Activated B cell treated with CpG ODN at 0.5 μM for 24 hours (primary cell): Measurements from ENCODE around the gene SIRT4. TPM values are rescaled to one million over a fixed set of nuclear protein-coding genes. Genes with fewer than 3 reads are reported as not detected.

Source experiments
- ATAC-seq: fragments of 200-7000 bp; cut with Tn5 transposase; one replicate; pipeline ENCODE4 v1.10.0; 2021; ENCODE audit warnings: low read depth, mild to moderate bottlenecking, moderate library complexity
- CTCF ChIA-PET: fragments of 350-600 bp; sonication (Branson Sonifier 250); formaldehyde crosslinking; loops from one replicate; lab custom pipeline; 2021; ENCODE audit warnings: antibody characterized with exemption; lab: Charles Lee
- POLR2A ChIA-PET: fragments of 350-600 bp; sonication (Branson Sonifier 250); formaldehyde crosslinking; loops from one replicate; lab custom pipeline; 2021; ENCODE audit warnings: antibody characterized with exemption; lab: Charles Lee
- DNase-seq: peaks from one replicate; pipeline ENCODE4 v3.0.0; 2022
- H3K27ac Mint-ChIP-seq: one replicate; pipeline ENCODE4 v1.8.0; 2020; ENCODE audit warnings: mixed read lengths
- H3K27me3 Mint-ChIP-seq: one replicate; pipeline ENCODE4 v1.8.0; 2021; ENCODE audit warnings: mixed read lengths
- H3K36me3 Mint-ChIP-seq: one replicate; pipeline ENCODE4 v1.8.0; 2021; ENCODE audit warnings: low read depth, mixed read lengths
- H3K4me1 Mint-ChIP-seq: one replicate; pipeline ENCODE4 v1.8.0; 2021; ENCODE audit warnings: mixed read lengths
- H3K4me3 Mint-ChIP-seq: one replicate; pipeline ENCODE4 v1.8.0; 2020; ENCODE audit warnings: mild to moderate bottlenecking, mixed read lengths
- H3K9me3 Mint-ChIP-seq: one replicate; pipeline ENCODE4 v1.8.0; 2020; ENCODE audit warnings: mixed read lengths
- CTCF ChIP-seq: fragments of 200-600 bp; IDR thresholded peaks from one replicate; pipeline ENCODE4 v1.8.0; 2022; ENCODE audit warnings: antibody characterized with exemption, mild to moderate bottlenecking
- intact Hi-C: fragments of 100-400 bp; cut with micrococcal nuclease; formaldehyde crosslinking; loops from one replicate; pipeline ENCODE4 v1.15.1; 2024
- total RNA-seq: library from RNA; stranded (reverse); gene quantifications from 2 replicates; pipeline ENCODE4 v1.2.3, GENCODE V29; 2022

The SIRT4 gene
- total RNA-seq, 1 donor from 2014 or later = 1.6 TPM

- POLR2A ChIA-PET = interaction anchor here (0.6 kb wide), 1 partner anchor 48 kb away, joined by 4 read pairs; no protein-coding TSS in a partner anchor
- peaks cover 13% of the 10 kb centered on the region for H3K4me1 Mint-ChIP-seq
- ATAC-seq = no peak
- CTCF ChIA-PET = interaction anchor here (2.4 kb wide), 1 partner anchor 59 kb away, joined by 10 read pairs; no protein-coding TSS in a partner anchor
- no peak overlapping the region for H3K27ac Mint-ChIP-seq
- intact Hi-C loops = no loop called here
- no peaks in the 10 kb centered on the region for H3K9me3 Mint-ChIP-seq
- H3K4me3 Mint-ChIP-seq = no peak overlapping the region
- H3K36me3 Mint-ChIP-seq = no peaks in the 10 kb centered on the region
- TF ChIP-seq CTCF = no peak
- H3K27me3 Mint-ChIP-seq = no peaks in the 10 kb centered on the region
- no peak for DNase-seq
These were observed 14.6 kb upstream of the SIRT4 start for GRCh38 chr12:120287491-120287890.

DNA sequence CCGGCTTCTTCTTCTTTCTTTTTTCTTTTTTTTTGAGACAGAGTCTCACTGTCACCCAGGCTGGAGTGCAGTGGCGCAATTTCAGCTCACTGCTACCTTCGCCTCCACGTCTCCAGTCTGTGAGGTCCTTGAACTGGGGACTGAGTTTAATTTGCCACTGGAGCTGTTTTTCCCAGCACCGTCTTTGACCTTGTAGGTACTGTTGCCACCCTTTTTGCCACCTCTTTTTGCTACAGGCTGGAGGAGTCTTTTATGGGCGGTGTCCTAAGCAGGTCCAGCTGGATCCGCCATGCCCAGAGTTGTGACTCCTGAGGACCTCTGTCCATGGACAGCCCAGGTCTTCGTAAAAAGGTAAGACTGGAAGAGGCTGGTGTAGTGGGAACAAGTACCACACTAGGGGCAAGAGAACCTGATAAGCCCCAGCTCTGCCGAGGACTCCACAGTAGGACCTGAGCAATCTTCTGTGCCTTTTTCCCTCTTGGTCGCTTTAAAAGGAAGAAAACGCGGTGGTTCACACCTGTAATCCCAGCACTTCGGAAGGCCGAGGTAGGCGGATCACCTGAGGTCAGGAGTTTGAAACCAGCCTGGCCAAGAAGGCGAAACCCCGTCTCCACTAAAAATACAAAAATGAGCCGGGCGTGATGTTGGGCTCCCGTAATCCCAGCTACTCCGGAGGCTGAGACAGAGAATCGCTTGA lies 11.4 kb upstream of the SIRT4 start:
- H3K27ac Mint-ChIP-seq = no peak overlapping the region
- H3K4me1 Mint-ChIP-seq = peaks cover 13% of the 10 kb centered on the region
- H3K36me3 Mint-ChIP-seq = no peaks in the 10 kb centered on the region
- POLR2A ChIA-PET = interaction anchor here (0.5 to 5.6 kb wide), 59 partner anchors 7 to 1737 kb away, joined by 3 to 273 read pairs (median 7); partner anchors contain the start of genes BICDL1, COQ5, COX6A1 and DYNLL1
- intact Hi-C loops = loop anchor here (1.0 to 5.0 kb wide), 7 partner anchors 62 to 1512 kb away; partner anchors contain the start of genes BICDL1, COX6A1, RAB35 and RPLP0
- H3K27me3 Mint-ChIP-seq = no peaks in the 10 kb centered on the region
- DNase-seq = peak; percentile 26
- no peak for TF ChIP-seq CTCF
- H3K4me3 Mint-ChIP-seq = peak overlapping the region; percentile 49
- CTCF ChIA-PET = interaction anchor here (1.2 to 3.7 kb wide), 6 partner anchors 11 to 63 kb away, joined by 3 to 26 read pairs (median 5); partner anchors contain the start of genes PXN and SIRT4
- H3K9me3 Mint-ChIP-seq = no peaks in the 10 kb centered on the region
- no peak for ATAC-seq

DNA sequence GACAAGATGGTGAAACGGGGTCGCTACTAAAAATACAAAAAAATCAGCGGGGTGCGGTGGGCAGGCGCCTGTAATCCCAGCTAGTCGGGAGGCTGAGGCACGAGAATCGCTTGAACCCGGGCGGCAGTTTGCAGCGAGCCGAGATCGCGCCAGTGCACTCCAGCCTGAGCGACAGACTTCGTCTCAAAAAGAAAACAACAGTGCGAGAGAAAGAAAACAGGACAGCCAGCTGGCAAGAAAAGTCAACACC lies 9.8 kb upstream of the SIRT4 start:
- peaks cover 13% of the 10 kb centered on the region for H3K4me1 Mint-ChIP-seq
- H3K9me3 Mint-ChIP-seq = no peaks in the 10 kb centered on the region
- TF ChIP-seq CTCF = no peak
- H3K27me3 Mint-ChIP-seq = no peaks in the 10 kb centered on the region
- intact Hi-C loops = loop anchor here (5.0 kb wide), 5 partner anchors 145 to 1510 kb away; partner anchors contain the start of genes BICDL1, COX6A1, RAB35 and SETD1B
- no peaks in the 10 kb centered on the region for H3K36me3 Mint-ChIP-seq
- no peak for DNase-seq
- peak; percentile 2 for ATAC-seq
- ChIA-PET CTCF (interaction anchor here (1.8 to 3.7 kb wide), 2 partner anchors 25 to 65 kb away, joined by 7 to 26 read pairs; no protein-coding TSS in a partner anchor), POLR2A (interaction anchor here (0.6 to 5.6 kb wide), 36 partner anchors 8 to 1934 kb away, joined by 3 to 273 read pairs (median 14); partner anchors contain the start of genes BICDL1, COQ5, COX6A1 and DIABLO)
- H3K27ac Mint-ChIP-seq = no peak overlapping the region
- no peak overlapping the region for H3K4me3 Mint-ChIP-seq

GRCh38 chr12:120292661-120293531 lies 9.2 kb upstream of the SIRT4 start, which contains the start of gene RNU4-1:
TSS of gene RNU4-1 (minus strand) at chr12:120293237.
- H3K27ac Mint-ChIP-seq = no peak within 1 kb of the TSS
- no peaks in the 10 kb centered on the region for H3K9me3 Mint-ChIP-seq
- intact Hi-C loops = loop anchor here (1.0 to 5.0 kb wide), 7 partner anchors 9 to 1509 kb away; partner anchors contain the start of genes BICDL1, COX6A1, RAB35 and SETD1B

More at GRCh38 chr12:120292661-120293531, 9.2 kb upstream of the SIRT4 start, which contains the start of gene RNU4-1:
- TF ChIP-seq CTCF = no peak
- ATAC-seq (peak; percentile 60), DNase-seq (peak; percentile 57)
- ChIA-PET CTCF (interaction anchor here (0.6 to 3.7 kb wide), 5 partner anchors 9 to 142 kb away, joined by 4 to 26 read pairs (median 7); partner anchors contain the start of genes PXN and SIRT4), POLR2A (interaction anchor here (0.5 to 5.6 kb wide), 44 partner anchors 7 to 1933 kb away, joined by 3 to 273 read pairs (median 7); partner anchors contain the start of genes BICDL1, COQ5, COX6A1 and DIABLO)
- Mint-ChIP-seq H3K4me1 (peaks cover 13% of the 10 kb centered on the region), H3K36me3 (no peaks in the 10 kb centered on the region), H3K27me3 (no peaks in the 10 kb centered on the region), H3K4me3 (peak within 1 kb of the TSS; percentile 15)
